SK-N-SH (cell line): ENCODE data around the gene CLINT1. TPM values are rescaled to one million over a fixed set of nuclear protein-coding genes. Genes with fewer than 3 reads are reported as not detected.
A peak's percentile ranks its signal among the peaks of the same experiment; 100 is the strongest.

Source experiments
- CTCF ChIA-PET: fragments of 300-600, 350-600 bp; formaldehyde crosslinking; extraction: SDS; loops from one replicate; lab custom pipeline; 2021; lab: Yijun Ruan, JAX
- POLR2A ChIA-PET: fragments of 350-600 bp; sonication (Branson Sonifier 250); formaldehyde crosslinking; extraction: SDS; loops from one replicate; lab custom pipeline; 2020; ENCODE audit warnings: antibody characterized with exemption, inconsistent platforms; lab: Yijun Ruan, JAX
- DNase-seq: peaks from one replicate; pipeline ENCODE4 v3.0.0; 2012
- H2AFZ ChIP-seq: fragments of 200-600 bp; sonication (generic); 2 replicates; pipeline ENCODE4 v1.8.1; 2016; ENCODE audit warnings: antibody characterized with exemption, mild to moderate bottlenecking, low read depth
- H3F3A ChIP-seq: fragments of 200-600 bp; sonication (generic); replicated peaks from 2 replicates; pipeline ENCODE3; 2016; ENCODE audit warnings: antibody characterized with exemption, mild to moderate bottlenecking; ENCODE audit not compliant: insufficient read depth
- H3K27ac ChIP-seq, 2 experiments: fragments of 200-500 bp in 1 of 2; fragments of 200-600 bp in 1 of 2; sonication (Bioruptor generic) in 1 of 2; sonication (generic), shearing (Covaris generic) in 1 of 2; 2 replicates each; pipeline versions ENCODE4 v1.5.1 to v1.6.1; 2014 to 2016; ENCODE audit warnings: low read depth in 2 of 2, inconsistent platforms in 1 of 2, low read length in 1 of 2, mild to moderate bottlenecking in 1 of 2, mixed read lengths in 1 of 2
- H3K27me3 ChIP-seq: fragments of 200-600 bp; sonication (generic), shearing (Covaris generic); 2 replicates; pipeline ENCODE4 v1.6.1; 2016; ENCODE audit warnings: mixed run types; ENCODE audit not compliant: insufficient read depth
- H3K36me3 ChIP-seq, 2 experiments: fragments of 200-500 bp in 1 of 2; fragments of 200-600 bp in 1 of 2; sonication (Bioruptor generic) in 1 of 2; sonication (generic) in 1 of 2; replicated peaks in 1 of 2; 2 replicates each; pipeline versions ENCODE3 to v1.5.1; 2014 to 2016; ENCODE audit warnings: low read length in 1 of 2, mild to moderate bottlenecking in 1 of 2; ENCODE audit not compliant: insufficient read depth in 2 of 2, control insufficient read depth in 1 of 2
- H3K4me1 ChIP-seq, 2 experiments: fragments of 200-500 bp in 1 of 2; fragments of 200-600 bp in 1 of 2; sonication (Bioruptor generic) in 1 of 2; sonication (generic), shearing (Covaris generic) in 1 of 2; 2 replicates each; pipeline versions ENCODE4 v1.5.1 to v1.6.1; 2014 to 2016; ENCODE audit warnings: low read depth in 1 of 2, low read length in 1 of 2, mixed run types in 1 of 2; ENCODE audit not compliant: insufficient read depth in 2 of 2, control insufficient read depth in 1 of 2
- H3K4me2 ChIP-seq: fragments of 200-600 bp; sonication (generic), shearing (Covaris generic); 2 replicates; pipeline ENCODE4 v1.6.1; 2017; ENCODE audit warnings: mixed run types
- H3K4me3 ChIP-seq, 2 experiments: fragments of 200-500 bp in 1 of 2; fragments of 200-600 bp in 1 of 2; sonication (Bioruptor generic) in 1 of 2; sonication (generic), shearing (Covaris generic) in 1 of 2; 2 replicates each; pipeline versions ENCODE4 v1.5.1 to v1.8.1; 2014 to 2016; ENCODE audit warnings: low read depth in 2 of 2, inconsistent platforms in 1 of 2, low read length in 1 of 2, mild to moderate bottlenecking in 1 of 2, mixed read lengths in 1 of 2, moderate library complexity in 1 of 2
- H3K79me2 ChIP-seq: fragments of 200-600 bp; sonication (generic); 2 replicates; pipeline ENCODE4 v1.8.1; 2017; ENCODE audit warnings: mild to moderate bottlenecking; ENCODE audit not compliant: insufficient read depth
- H3K9ac ChIP-seq: fragments of 200-600 bp; sonication (generic); 2 replicates; pipeline ENCODE4 v1.6.1; 2017; ENCODE audit warnings: mixed run types
- H3K9me2 ChIP-seq: fragments of 200-600 bp; sonication (generic); 2 replicates; pipeline ENCODE4 v1.6.1; 2017; ENCODE audit warnings: mixed run types
- H3K9me3 ChIP-seq: fragments of 200-600 bp; sonication (generic); 2 replicates; pipeline ENCODE4 v1.6.1; 2017; ENCODE audit warnings: mixed run types, mild to moderate bottlenecking, moderate library complexity
- H4K20me1 ChIP-seq: fragments of 200-600 bp; sonication (generic); 2 replicates; pipeline ENCODE4 v1.6.1; 2017; ENCODE audit warnings: mild to moderate bottlenecking, mixed run types; ENCODE audit not compliant: insufficient read depth
- CHD2 ChIP-seq: fragments of 150-350 bp; IDR thresholded peaks from 2 replicates; pipeline ENCODE4 v1.6.1; 2018; ENCODE audit warnings: low read length; ENCODE audit not compliant: partially characterized antibody
- EP300 ChIP-seq, 2 experiments: IDR thresholded peaks; 2 replicates each; pipeline versions ENCODE4 v1.4.0 to v1.6.1; 2012; ENCODE audit warnings: borderline replicate concordance in 1 of 2, low read depth in 1 of 2, low read length in 1 of 2
- EZH2phosphoT487 ChIP-seq: fragments of 200-600 bp; sonication (generic); IDR thresholded peaks from 2 replicates; pipeline ENCODE4 v1.6.1; 2017; ENCODE audit warnings: low read depth, mixed run types, mild to moderate bottlenecking, antibody characterized with exemption, moderate library complexity, borderline replicate concordance
- FOSL2 ChIP-seq: IDR thresholded peaks from 2 replicates; pipeline ENCODE4 v1.4.0; 2012; ENCODE audit warnings: low read depth, mild to moderate bottlenecking, moderate library complexity, borderline replicate concordance
- GABPA ChIP-seq: IDR thresholded peaks from 2 replicates; pipeline ENCODE4 v1.4.0; 2012; ENCODE audit warnings: low read depth, mild to moderate bottlenecking
- MAX ChIP-seq: IDR thresholded peaks from 2 replicates; pipeline ENCODE4 v1.4.0; 2012; ENCODE audit warnings: low read depth
- MEF2A ChIP-seq: IDR thresholded peaks from 2 replicates; pipeline ENCODE4 v1.4.0; 2012; ENCODE audit warnings: low read depth, borderline replicate concordance
- NFIC ChIP-seq: IDR thresholded peaks from 2 replicates; pipeline ENCODE4 v1.4.0; 2012; ENCODE audit warnings: borderline replicate concordance
- NRF1 ChIP-seq: IDR thresholded peaks from 2 replicates; pipeline ENCODE4 v1.6.1; 2012; ENCODE audit warnings: low read depth, mild to moderate bottlenecking, low read length
- RAD21 ChIP-seq: IDR thresholded peaks from 2 replicates; pipeline ENCODE4 v1.6.1; 2012; ENCODE audit warnings: mild to moderate bottlenecking, low read length
- RFX5 ChIP-seq: IDR thresholded peaks from 2 replicates; pipeline ENCODE4 v1.6.1; 2012; ENCODE audit warnings: mild to moderate bottlenecking, improper control_type of control experiment, low read length
- YY1 ChIP-seq: IDR thresholded peaks from 2 replicates; pipeline ENCODE4 v1.4.0; 2012; ENCODE audit warnings: low read depth, mild to moderate bottlenecking
- WGBS: methylation state at CpG from one replicate; pipeline ENCODE4 v1.1.6; 2017; ENCODE audit warnings: low lambda C conversion rate; 5-methylcytosine and 5-hydroxymethylcytosine counted together
- polyA plus RNA-seq, 3 experiments: library from polyadenylated mRNA; depleted of rRNA; stranded (reverse); fragments of >200 nt; gene quantifications; 2 replicates each; pipeline ENCODE4 v1.2.3, GENCODE V29; 2012
- TF ChIP-seq, protein P1 (sequence below): IDR thresholded peaks from 2 replicates; pipeline ENCODE4 v1.6.1; 2012; ENCODE audit warnings: mild to moderate bottlenecking, low read depth, low read length, moderate library complexity

The CLINT1 gene
- polyA plus RNA-seq, 1 of the 3 experiments (the other 2 are of a cell fraction) = 65.4 TPM

DNA sequence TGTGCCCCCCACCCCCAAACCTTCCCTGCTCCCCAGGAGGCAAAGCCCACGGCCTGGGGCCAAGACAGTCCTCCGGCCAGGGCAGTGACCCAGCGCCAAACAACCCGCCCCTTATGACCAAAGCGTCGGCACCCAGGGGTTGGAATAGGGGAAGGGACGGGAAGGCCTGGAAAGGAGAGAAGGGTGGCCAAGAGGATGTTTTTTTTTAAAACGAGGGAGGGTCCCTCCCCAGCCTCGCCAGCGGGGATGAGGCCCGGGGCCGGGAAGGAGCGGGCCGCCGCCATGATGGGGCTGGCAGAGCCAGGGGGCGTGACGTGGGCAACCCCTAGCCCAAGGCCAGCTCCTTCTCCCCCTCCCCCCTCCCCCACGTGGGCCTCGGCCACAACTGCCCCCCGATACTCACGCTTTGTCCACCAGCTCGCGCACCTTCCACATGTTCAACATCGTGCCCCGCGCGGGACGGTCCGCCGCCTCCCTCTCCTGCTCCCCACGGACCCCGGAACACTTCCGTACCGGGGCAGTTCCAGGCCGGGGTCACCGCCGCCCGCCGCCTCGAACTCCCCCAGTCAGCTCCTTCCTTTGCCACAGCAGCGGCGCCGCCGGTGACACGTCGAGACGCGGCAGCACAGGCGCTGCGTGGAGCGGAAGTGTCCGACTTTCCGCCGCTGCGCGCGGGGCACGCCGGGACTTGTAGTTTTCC lies at the start of gene CLINT1 (continued):
- TF ChIP-seq, protein P1, sequence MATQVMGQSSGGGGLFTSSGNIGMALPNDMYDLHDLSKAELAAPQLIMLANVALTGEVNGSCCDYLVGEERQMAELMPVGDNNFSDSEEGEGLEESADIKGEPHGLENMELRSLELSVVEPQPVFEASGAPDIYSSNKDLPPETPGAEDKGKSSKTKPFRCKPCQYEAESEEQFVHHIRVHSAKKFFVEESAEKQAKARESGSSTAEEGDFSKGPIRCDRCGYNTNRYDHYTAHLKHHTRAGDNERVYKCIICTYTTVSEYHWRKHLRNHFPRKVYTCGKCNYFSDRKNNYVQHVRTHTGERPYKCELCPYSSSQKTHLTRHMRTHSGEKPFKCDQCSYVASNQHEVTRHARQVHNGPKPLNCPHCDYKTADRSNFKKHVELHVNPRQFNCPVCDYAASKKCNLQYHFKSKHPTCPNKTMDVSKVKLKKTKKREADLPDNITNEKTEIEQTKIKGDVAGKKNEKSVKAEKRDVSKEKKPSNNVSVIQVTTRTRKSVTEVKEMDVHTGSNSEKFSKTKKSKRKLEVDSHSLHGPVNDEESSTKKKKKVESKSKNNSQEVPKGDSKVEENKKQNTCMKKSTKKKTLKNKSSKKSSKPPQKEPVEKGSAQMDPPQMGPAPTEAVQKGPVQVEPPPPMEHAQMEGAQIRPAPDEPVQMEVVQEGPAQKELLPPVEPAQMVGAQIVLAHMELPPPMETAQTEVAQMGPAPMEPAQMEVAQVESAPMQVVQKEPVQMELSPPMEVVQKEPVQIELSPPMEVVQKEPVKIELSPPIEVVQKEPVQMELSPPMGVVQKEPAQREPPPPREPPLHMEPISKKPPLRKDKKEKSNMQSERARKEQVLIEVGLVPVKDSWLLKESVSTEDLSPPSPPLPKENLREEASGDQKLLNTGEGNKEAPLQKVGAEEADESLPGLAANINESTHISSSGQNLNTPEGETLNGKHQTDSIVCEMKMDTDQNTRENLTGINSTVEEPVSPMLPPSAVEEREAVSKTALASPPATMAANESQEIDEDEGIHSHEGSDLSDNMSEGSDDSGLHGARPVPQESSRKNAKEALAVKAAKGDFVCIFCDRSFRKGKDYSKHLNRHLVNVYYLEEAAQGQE = no peak
- TF ChIP-seq RFX5 (no peak), FOSL2 (no peak), CHD2 (peak; percentile 61), MEF2A (no peak), NRF1 (peak; percentile 22; the same call in 1 of the 2 replicates), RAD21 (no peak), EP300 (IDR thresholded peaks at IDR 0.05; ENCODE audit: borderline replicate concordance in 1 of 2, low read depth in 1 of 2, low read length in 1 of 2) (no peak), MAX (no peak; the same call in 1 of the 2 replicates), YY1 (peak; percentile 80), EZH2phosphoT487 (no peak)
- TF ChIP-seq, all 33 proteins: peak for 10

DNA sequence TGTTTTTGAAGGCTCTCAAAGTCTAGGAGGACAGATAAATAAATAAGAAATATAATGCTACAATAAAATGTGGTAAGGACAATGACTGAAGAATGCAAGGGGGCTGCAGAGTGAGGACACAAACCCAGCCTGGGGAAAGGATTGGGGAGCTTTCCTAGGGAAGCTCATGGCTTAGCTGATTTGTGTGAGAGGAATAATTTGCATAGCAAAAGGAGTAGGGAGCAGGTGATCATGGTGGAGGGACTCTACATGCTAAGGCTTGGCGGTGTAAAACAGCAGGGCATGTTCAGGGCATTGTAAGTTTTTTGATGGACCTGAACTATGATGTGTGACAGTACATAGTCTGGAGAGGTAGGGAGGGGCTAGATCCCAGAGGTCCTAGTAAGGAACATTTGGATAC lies 49.5 kb upstream of the CLINT1 start:
- no peak overlapping the region for H3K9ac ChIP-seq
- H3K4me1 ChIP-seq = 0 out of 4 replicates have a peak, but pooled peaks cover 0 to under 1% of the 10 kb centered on the region in 2 experiments
- H3K4me2 ChIP-seq = no peak overlapping the region
- no peaks in the 10 kb centered on the region for H3F3A ChIP-seq
- no peak for DNase-seq
- no peak overlapping the region for H3K27ac ChIP-seq
- H4K20me1 ChIP-seq = no peaks in the 10 kb centered on the region
- H3K9me2 ChIP-seq = no peaks in the 10 kb centered on the region
- H2AFZ ChIP-seq = no peak overlapping the region
- POLR2A ChIA-PET = no interaction called here
- no peak overlapping the region for H3K4me3 ChIP-seq
- TF ChIP-seq EZH2phosphoT487 (no peak), RFX5 (no peak), NFIC (no peak), NRF1 (no peak), GABPA (no peak)
- TF ChIP-seq, protein P1 = no peak
- TF ChIP-seq, all 33 proteins: peak for 0
- 81% methylated on average over 1 of the region's 1 CpG for WGBS
- H3K79me2 ChIP-seq = no peaks in the 10 kb centered on the region
- no peaks in the 10 kb centered on the region for H3K27me3 ChIP-seq
- no peaks in the 10 kb centered on the region for H3K9me3 ChIP-seq
- no peaks in the 10 kb centered on the region for H3K36me3 ChIP-seq
- CTCF ChIA-PET = interaction anchor here (0.7 to 1.7 kb wide), 3 partner anchors 41 to 300 kb away, joined by 3 to 7 read pairs (median 3); no protein-coding TSS in a partner anchor
